ENCODE data around the gene CFL1. TPM values are rescaled to one million over a fixed set of nuclear protein-coding genes. Genes with fewer than 3 reads are reported as not detected.

The CFL1 gene
- total and polyA plus RNA-seq, 2 of the 4 experiments (the other 2 are of a cell fraction): 960 to 2,231 TPM

- intact Hi-C loops (cut with micrococcal nuclease): no loop called here
- 85% methylated on average over 5 of the region's 11 CpGs; no CpG with 5 or more reads in 1 of the 2 experiments for WGBS, 2 experiments (ENCODE audit: extremely low coverage in 2 of 2, insufficient read length in 1 of 2)
These were observed 12.3 kb upstream of the CFL1 start for GRCh38 chr11:65870307-65870658.

More at GRCh38 chr11:65870307-65870658, 12.3 kb upstream of the CFL1 start:
- Histone ChIP-seq H2BK15ac (ENCODE audit: low read depth, low read length) (no peak overlapping the region), H3K18ac (ENCODE audit: low read depth, low read length) (no peak overlapping the region), H3K56ac (ENCODE audit: extremely low read depth, insufficient read depth, low read length) (no peak overlapping the region), H2BK20ac (ENCODE audit: low read depth, low read length) (no peak overlapping the region), H3K4ac (ENCODE audit: low read depth, low read length) (no peak overlapping the region; the same call in 1 of the 2 replicates), H3K23ac (ENCODE audit: low read depth, low read length) (peak overlapping the region; percentile 93; the same call in 1 of the 2 replicates), H3K4me3 (ENCODE audit: insufficient read depth, low read depth, low read length) (no peak overlapping the region), H2BK5ac (ENCODE audit: low read depth, low read length, poor library complexity, severe bottlenecking) (no peak overlapping the region), H3K9ac (ENCODE audit: low read depth, low read length) (no peak overlapping the region; the same call in 1 of the 2 replicates), H2AK9ac (replicated peaks; ENCODE audit: low read depth, low read length, poor library complexity) (peak overlapping the region; percentile 22), H3K27ac (ENCODE audit: insufficient read depth, low read length) (peak overlapping the region; percentile 10; the same call in 1 of the 2 replicates), H3K4me1 (ENCODE audit: control insufficient read depth, insufficient read depth, low read length) (peaks cover 14% of the 10 kb centered on the region), H3K36me3 (ENCODE audit: control insufficient read depth, insufficient read depth, low read length) (peaks cover 56% of the 10 kb centered on the region), H4K8ac (ENCODE audit: low read depth in 2 of 2, low read length in 2 of 2) (peak overlapping the region in 1 of 2 experiments; percentile 26; a peak in 1 of 4 replicates), H2AFZ (replicated peaks; ENCODE audit: low read length, poor library complexity) (no peak overlapping the region), H2BK120ac (ENCODE audit: low read depth, low read length) (no peak overlapping the region), H3K4me2 (ENCODE audit: low read depth, low read length) (no peak overlapping the region), H4K20me1 (ENCODE audit: insufficient read depth, low read length) (peaks cover 42% of the 10 kb centered on the region), H3K27me3 (ENCODE audit: control insufficient read depth, insufficient read depth, low read length) (no peaks in the 10 kb centered on the region), H4K91ac (ENCODE audit: insufficient read depth, low read depth, low read length) (no peak overlapping the region), H3K9me3 (ENCODE audit: control insufficient read depth, insufficient read depth, low read length) (no peaks in the 10 kb centered on the region), H3K9me1 (ENCODE audit: insufficient read depth, low read length) (0 out of 2 replicates have a peak, but pooled peaks cover 5% of the 10 kb centered on the region), H4K5ac (ENCODE audit: low read depth, low read length) (no peak overlapping the region), H3K79me1 (ENCODE audit: low read depth in 1 of 2, low read length in 2 of 2) (peaks cover 18 to 64% of the 10 kb centered on the region in 2 experiments), H3K14ac (replicated peaks; ENCODE audit: low read depth, low read length) (no peak overlapping the region), H2AK5ac (ENCODE audit: low read depth, low read length) (no peak overlapping the region)
- ChIA-PET POLR2A (ENCODE audit: unreplicated experiment) (interaction anchor here (0.5 to 1.4 kb wide), 2 partner anchors 10 to 20 kb away, joined by 3 to 5 read pairs; partner anchors contain the start of gene CCDC85B), CTCF (no interaction called here)
- ATAC-seq (ENCODE audit: low read depth) (no peak), DNase-seq (no peak)
- dilution Hi-C loops (cut with HindIII; ENCODE audit: low sequenced_read_pairs, unreplicated experiment): no loop called here
- in situ Hi-C loops (cut with MboI; ENCODE audit: low sequenced_read_pairs): no loop called here
- BruUV-seq (replicated peaks): no TSS peak
- TF ChIP-seq MAFK (IDR thresholded peaks at IDR 0.05; ENCODE audit: low read depth, low read length): no peak
- TF ChIP-seq RFX5 (IDR thresholded peaks at IDR 0.05; ENCODE audit: low read depth, low read length): no peak
- TF ChIP-seq MAZ (IDR thresholded peaks at IDR 0.05; ENCODE audit: borderline replicate concordance, low read depth, low read length): no peak
- no peak for TF ChIP-seq MXI1 (IDR thresholded peaks at IDR 0.05; ENCODE audit: borderline replicate concordance, low read depth, low read length)
- TF ChIP-seq CEBPB (IDR thresholded peaks at IDR 0.05; ENCODE audit: low read depth, low read length): no peak
- TF ChIP-seq BHLHE40 (IDR thresholded peaks at IDR 0.05; ENCODE audit: low read depth, low read length): no peak
- no peak for TF ChIP-seq SMC3 (IDR thresholded peaks at IDR 0.05; ENCODE audit: low read depth, low read length)
- no peak for TF ChIP-seq CHD1 (IDR thresholded peaks at IDR 0.05; ENCODE audit: low read depth, low read length)
- no peak for TF ChIP-seq RCOR1 (IDR thresholded peaks at IDR 0.05; ENCODE audit: insufficient replicate concordance, low read length)
